ENCODE measurements around the gene KRTAP10-12. TPM values are rescaled to one million over a fixed set of nuclear protein-coding genes. Genes with fewer than 3 reads are reported as not detected.
"Not testable (repeated sequence)": the region's sequence is repeated elsewhere in the genome, so short reads cannot be mapped to it uniquely, and the experiment has no call there.

Gene KRTAP10-12
- total RNA-seq, 3 donors from 2014 or later (not counting 1 experiment from before 2014, with no cell fraction given) = not detected

- Histone ChIP-seq H3K27ac (ENCODE audit: low read length) (no peak overlapping the region), H3K27me3 (ENCODE audit: control insufficient read depth, insufficient read depth, low read length) (no peaks in the 10 kb centered on the region), H3K9me3 (ENCODE audit: control insufficient read depth, insufficient read depth, low read length) (no peaks in the 10 kb centered on the region), H3K4me1 (ENCODE audit: control insufficient read depth, insufficient read depth, low read length) (no peaks in the 10 kb centered on the region), H3K4me3 (ENCODE audit: low read length) (no peak overlapping the region), H3K36me3 (ENCODE audit: control insufficient read depth, insufficient read depth, low read length) (no peaks in the 10 kb centered on the region)
- WGBS (ENCODE audit: insufficient coverage) = 89% methylated on average over 25 of the region's 25 CpGs
- no peaks in the 10 kb centered on the region for H3K9me3 Mint-ChIP-seq
- intact Hi-C loops (cut with micrococcal nuclease) = no loop called here
- H3K4me3 Mint-ChIP-seq = no peak overlapping the region
- peaks cover 7 to 13% of the 10 kb centered on the region in 2 donors for H3K4me1 Mint-ChIP-seq
- peaks cover 17 to 54% of the 10 kb centered on the region in 2 donors for H3K27me3 Mint-ChIP-seq (ENCODE audit: low read depth in 2 of 2)
- DNase-seq (no peak), ATAC-seq (no peak)
- no peak for TF ChIP-seq CTCF (IDR thresholded peaks at IDR 0.05)
- H3K27ac Mint-ChIP-seq = peak overlapping the region in 1 of 2 donors; percentile 53
- H3K36me3 Mint-ChIP-seq = no peaks in the 10 kb centered on the region
These were observed 10.0 kb upstream of the KRTAP10-12 start for GRCh38 chr21:44686843-44687561.

- no peak for TF ChIP-seq CTCF (IDR thresholded peaks at IDR 0.05)
- Mint-ChIP-seq H3K36me3 (peaks cover 6% of the 10 kb centered on the region), H3K4me3 (no peak overlapping the region), H3K27ac (no peak overlapping the region), H3K27me3 (ENCODE audit: low read depth in 2 of 2) (peaks cover 20 to 54% of the 10 kb centered on the region in 2 donors), H3K4me1 (peaks cover 7 to 13% of the 10 kb centered on the region in 2 donors), H3K9me3 (peaks cover 0 to 4% of the 10 kb centered on the region in 2 donors)
- no peak overlapping the region for H3K4me3 ChIP-seq (ENCODE audit: low read length)
- WGBS (ENCODE audit: insufficient coverage) = 89% methylated on average over 11 of the region's 11 CpGs
- DNase-seq (no peak), ATAC-seq (no peak)
- no peaks in the 10 kb centered on the region for H3K4me1 ChIP-seq (ENCODE audit: control insufficient read depth, insufficient read depth, low read length)
- H3K27me3 ChIP-seq (ENCODE audit: control insufficient read depth, insufficient read depth, low read length) = no peaks in the 10 kb centered on the region
- no peak overlapping the region for H3K27ac ChIP-seq (ENCODE audit: low read length)
- intact Hi-C loops (cut with micrococcal nuclease) = no loop called here
- no peaks in the 10 kb centered on the region for H3K9me3 ChIP-seq (ENCODE audit: control insufficient read depth, insufficient read depth, low read length)
- H3K36me3 ChIP-seq (ENCODE audit: control insufficient read depth, insufficient read depth, low read length) = no peaks in the 10 kb centered on the region
These were observed 9.3 kb upstream of the KRTAP10-12 start for GRCh38 chr21:44687671-44688070.

- Mint-ChIP-seq H3K36me3 (peaks cover 12% of the 10 kb centered on the region), H3K27me3 (ENCODE audit: low read depth in 2 of 2) (peaks cover 23 to 62% of the 10 kb centered on the region in 2 donors)
- H3K4me1 Mint-ChIP-seq; H3K36me3 ChIP-seq (ENCODE audit: control insufficient read depth, insufficient read depth, low read length); H3K9me3 ChIP-seq (ENCODE audit: control insufficient read depth, insufficient read depth, low read length); H3K4me1 ChIP-seq (ENCODE audit: control insufficient read depth, insufficient read depth, low read length); H3K4me3 Mint-ChIP-seq; H3K27me3 ChIP-seq (ENCODE audit: control insufficient read depth, insufficient read depth, low read length); H3K27ac Mint-ChIP-seq; ATAC-seq; H3K4me3 ChIP-seq (ENCODE audit: low read length); DNase-seq; H3K27ac ChIP-seq (ENCODE audit: low read length); intact Hi-C loops (cut with micrococcal nuclease); H3K9me3 Mint-ChIP-seq: not testable (repeated sequence)
- WGBS (ENCODE audit: insufficient coverage) = 97% methylated on average over 3 of the region's 3 CpGs
These were observed 7.2 kb upstream of the KRTAP10-12 start for GRCh38 chr21:44689740-44690139.

GRCh38 chr21:44691686-44692085, 5.3 kb upstream of the KRTAP10-12 start:
- intact Hi-C loops (cut with micrococcal nuclease) = no loop called here
- no peak for ATAC-seq
- Mint-ChIP-seq H3K36me3 (peaks cover 12% of the 10 kb centered on the region), H3K27me3 (ENCODE audit: low read depth in 2 of 2) (peaks cover 27 to 67% of the 10 kb centered on the region in 2 donors), H3K4me3 (no peak overlapping the region), H3K4me1 (peaks cover 0 to 3% of the 10 kb centered on the region in 2 donors), H3K27ac (no peak overlapping the region), H3K9me3 (peaks cover 0 to 6% of the 10 kb centered on the region in 2 donors)
- WGBS (ENCODE audit: insufficient coverage) = 70% methylated on average over 2 of the region's 2 CpGs
- Histone ChIP-seq H3K36me3 (ENCODE audit: control insufficient read depth, insufficient read depth, low read length) (no peaks in the 10 kb centered on the region), H3K27me3 (ENCODE audit: control insufficient read depth, insufficient read depth, low read length) (no peaks in the 10 kb centered on the region), H3K27ac (ENCODE audit: low read length) (no peak overlapping the region), H3K4me3 (ENCODE audit: low read length) (no peak overlapping the region), H3K9me3 (ENCODE audit: control insufficient read depth, insufficient read depth, low read length) (no peaks in the 10 kb centered on the region), H3K4me1 (ENCODE audit: control insufficient read depth, insufficient read depth, low read length) (no peaks in the 10 kb centered on the region)
- no peak for TF ChIP-seq CTCF (IDR thresholded peaks at IDR 0.05)
- no peak for DNase-seq
